CD4-positive, alpha-beta T cell treated with Interleukin-4 for 4 hours (primary cell): ENCODE data around the gene TMEM108.

Experiments
- DNase-seq: peaks from one replicate; pipeline ENCODE4 v3.0.0-alpha.2; 2020

Gene TMEM108

DNA sequence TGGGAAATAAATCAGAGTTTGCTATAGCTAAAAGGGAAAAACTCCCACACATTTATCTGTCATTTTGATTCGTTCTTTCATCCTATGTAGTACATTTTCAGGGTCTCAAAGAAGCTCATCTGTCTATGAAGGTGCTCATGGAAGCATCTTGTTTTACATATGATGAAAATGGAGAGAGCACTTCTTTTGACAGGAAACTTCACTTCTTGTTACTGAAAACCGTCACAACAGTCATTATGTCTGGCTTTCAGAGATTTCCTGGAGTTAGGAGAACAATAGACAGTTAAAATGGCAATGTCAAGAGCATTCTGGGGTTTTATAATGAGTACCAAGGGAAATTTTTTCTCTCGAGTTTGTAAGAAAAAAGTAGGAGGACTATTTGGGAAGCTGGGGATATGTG, 83.3 kb downstream of the TMEM108 start:
- no peak for DNase-seq

- DNase-seq: no peak
These were observed 85.4 kb downstream of the TMEM108 start for GRCh38 chr3:133123636-133124035.

DNA sequence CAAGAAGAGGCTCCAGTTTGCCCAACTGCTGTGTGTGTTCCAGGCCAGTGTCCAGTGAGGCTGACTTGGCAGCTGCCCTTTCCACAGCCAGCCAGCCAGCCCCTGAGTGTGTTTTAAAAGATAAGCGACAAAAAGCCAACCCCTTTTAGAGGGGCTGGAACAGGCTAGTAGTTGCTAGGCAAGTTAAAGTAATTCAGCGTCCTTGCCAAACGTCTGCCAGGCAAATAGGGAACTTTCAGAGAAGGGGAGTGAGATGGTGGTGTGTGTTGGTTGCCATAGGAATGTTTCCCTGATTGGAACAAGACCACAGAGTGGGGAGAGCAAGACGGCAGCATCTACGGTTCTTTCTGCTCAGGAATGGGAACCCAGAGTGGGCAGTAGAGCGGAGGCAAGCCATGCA, 86.3 kb downstream of the TMEM108 start:
- no peak for DNase-seq

DNA sequence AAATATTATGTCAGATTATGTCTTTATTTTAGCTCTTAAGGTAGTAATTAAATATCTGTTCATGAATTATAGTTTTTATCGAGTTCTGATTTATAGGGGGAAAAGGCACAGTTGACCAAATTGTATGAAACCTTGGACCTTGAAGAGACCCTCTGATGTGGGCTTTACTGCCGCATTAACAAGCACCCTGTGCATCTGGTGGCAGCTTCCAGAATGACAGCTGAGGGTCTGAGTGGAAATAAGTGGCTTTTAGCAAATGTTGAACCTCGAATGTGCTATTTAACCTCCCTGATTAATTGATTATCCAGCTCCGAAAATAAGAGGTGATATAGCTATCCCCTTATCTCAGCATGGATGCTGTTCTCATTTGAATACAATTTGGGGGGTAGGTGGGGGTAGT, 87.0 kb downstream of the TMEM108 start:
- DNase-seq: no peak

- DNase-seq: no peak
These were observed 87.6 kb downstream of the TMEM108 start for GRCh38 chr3:133125802-133126201.

DNA sequence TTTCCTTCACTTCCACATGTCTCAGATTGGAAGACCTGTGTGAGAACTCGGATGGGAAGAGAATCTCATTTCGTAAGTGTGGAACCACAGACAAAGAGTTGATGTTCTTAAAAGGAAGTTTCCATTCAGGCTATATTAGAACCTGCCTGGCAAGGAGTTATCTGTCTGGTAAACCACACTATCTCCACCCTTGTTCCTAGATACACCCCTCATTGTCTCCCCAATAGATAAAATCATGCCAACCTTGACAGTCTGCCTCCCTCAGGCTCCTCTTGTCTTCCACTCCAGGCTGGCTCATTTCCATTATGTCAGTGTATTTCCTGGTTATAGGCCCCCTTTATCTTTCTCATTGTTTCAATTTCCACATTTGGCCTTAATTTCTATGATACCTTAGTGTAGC, 89.2 kb downstream of the TMEM108 start:
- DNase-seq: no peak

DNA sequence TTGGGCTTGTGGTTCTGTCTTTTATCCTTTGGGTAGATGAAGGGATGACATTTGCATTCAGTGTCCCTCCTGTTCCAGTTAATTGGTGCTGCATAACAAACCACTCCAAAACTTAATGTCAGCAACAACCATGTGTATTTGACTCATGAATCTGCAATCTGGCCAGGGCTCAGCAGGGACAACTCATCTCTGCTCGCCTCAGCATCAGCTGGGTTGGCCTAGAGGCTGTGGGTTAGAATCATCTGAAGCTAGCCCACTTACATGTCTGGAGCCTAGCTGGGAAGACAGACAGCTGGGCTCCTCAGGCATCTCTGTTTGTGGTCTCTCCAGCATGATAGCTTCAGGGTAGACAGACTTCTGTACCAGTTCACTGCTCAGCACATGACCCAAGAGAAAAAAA, 92.0 kb downstream of the TMEM108 start:
- DNase-seq: no peak

- no peak for DNase-seq
These were observed 97.1 kb downstream of the TMEM108 start for GRCh38 chr3:133135306-133135705.

DNA sequence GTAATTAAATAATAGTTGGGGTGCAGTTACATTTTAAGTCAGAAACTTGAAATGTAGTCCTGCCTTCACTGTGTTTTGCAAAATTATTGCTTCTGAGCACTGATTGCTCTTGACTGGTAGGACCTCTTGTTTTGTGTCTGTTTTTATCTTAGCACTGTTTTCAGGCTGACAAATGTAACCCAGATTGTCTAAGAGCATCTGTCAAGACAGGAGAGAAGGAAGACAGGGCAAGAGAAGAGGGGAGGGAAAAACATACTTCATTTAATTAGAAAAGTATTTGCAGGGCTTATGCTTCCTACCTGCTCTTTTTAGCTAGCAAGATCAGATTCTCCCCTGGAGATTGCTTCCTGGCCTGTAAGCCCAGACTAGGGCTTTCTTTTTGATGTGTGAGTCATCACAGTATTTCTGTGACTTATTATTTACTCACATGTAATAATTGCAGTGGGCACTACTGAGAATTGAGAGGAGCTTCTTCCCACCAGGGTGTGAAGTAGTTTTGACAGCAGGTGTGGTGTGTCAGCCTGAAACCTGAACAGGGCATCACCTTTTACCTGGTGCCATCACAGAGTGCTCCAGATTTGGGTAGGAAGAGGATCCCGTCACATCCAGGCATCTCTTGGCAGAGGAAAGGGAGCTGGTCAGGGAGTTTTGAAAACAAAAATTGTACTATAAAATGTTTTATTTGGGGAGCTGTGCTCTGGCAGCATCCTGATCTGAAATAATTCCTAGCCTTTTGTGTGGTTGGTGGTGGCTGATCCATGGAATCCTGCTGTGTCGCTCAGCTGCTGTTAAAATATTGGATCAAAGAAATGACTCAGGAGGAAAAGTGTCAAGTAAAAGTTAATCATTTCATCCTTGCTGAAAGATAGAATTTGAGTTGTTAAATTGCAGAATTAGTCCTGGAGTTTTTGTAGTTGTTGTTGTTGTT, 98.2 kb downstream of the TMEM108 start:
- no peak for DNase-seq

DNA sequence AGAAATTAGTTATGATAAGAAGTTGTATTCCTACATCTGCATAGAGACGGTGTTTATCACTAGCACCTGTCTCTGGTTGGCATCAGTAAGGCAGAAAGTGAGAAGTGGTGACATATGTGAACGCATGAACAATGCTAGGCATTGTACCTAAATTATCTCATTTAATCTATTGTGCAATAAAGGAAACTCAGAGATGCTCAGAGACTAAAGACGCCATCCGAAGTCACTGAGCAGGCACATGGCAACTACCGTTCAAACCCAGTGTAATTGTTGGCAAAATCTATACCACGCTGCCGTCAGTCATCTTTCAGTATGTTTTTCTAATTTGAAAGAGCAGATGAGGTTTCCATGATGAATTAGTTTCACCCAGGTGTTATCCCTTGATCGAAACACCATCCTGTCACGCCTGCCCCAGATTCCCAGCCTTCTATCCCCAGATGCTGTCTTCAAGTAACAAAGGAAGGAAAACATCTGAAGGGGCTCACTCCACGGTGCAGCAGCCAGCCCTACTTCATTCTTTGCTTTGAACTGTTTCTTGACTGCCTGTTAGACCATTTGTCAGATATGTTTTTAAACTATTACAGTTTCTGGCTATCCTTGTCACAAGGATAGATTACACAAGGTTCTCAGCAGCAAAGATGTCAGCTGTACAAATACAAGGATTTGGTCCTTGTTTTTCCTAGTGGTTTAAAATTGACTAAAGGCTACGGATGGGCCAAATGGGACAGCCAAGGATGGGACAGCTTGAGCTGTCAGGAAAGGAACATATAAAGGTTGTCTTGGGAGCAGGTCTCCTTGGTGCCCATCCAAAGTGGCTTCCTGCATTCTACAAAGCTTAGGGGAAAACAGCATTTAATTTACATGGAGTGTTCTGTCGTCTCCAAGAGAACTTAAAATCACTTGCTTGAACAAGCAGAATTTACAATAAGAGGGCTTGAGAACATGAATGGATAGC, 99.1 kb downstream of the TMEM108 start:
- DNase-seq: no peak

DNA sequence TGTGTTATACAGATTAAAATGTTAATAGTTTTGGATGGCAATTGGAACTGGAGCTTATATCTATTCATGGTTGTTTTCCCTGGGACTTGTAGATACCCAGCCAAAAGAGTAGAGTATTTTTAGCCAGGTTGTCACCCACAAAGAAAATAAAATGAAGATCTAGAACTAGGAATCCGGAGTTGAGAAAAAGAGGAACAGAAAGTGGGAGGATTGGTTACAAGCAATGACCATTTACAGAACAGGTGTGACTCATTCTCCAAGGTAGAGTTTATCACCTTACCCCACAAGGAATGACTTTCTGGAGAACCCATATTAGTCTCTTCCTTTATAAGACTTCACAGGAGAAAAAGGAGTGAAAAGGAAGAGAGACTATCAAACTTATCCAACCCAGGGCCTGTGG, 99.8 kb downstream of the TMEM108 start:
- no peak for DNase-seq

DNA sequence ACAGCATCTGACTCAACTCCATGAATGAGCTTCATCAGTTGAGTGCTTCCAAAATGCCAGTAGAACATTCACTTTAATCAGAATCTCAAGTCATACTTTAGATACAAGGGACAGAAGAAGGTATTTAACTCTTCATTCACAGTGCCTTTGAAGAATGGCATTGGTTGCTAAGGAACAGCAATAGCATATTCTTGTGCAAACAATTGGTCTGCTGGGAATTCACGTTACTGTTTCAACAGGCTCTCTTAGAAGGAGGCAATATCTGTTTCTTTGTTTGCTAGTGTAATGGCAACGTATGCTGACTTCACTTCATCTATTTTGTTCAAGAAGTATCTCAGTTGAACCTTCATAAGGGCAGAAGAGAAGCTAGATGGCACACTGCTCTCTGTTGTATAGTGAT, 113.9 kb downstream of the TMEM108 start:
- DNase-seq: no peak

DNA sequence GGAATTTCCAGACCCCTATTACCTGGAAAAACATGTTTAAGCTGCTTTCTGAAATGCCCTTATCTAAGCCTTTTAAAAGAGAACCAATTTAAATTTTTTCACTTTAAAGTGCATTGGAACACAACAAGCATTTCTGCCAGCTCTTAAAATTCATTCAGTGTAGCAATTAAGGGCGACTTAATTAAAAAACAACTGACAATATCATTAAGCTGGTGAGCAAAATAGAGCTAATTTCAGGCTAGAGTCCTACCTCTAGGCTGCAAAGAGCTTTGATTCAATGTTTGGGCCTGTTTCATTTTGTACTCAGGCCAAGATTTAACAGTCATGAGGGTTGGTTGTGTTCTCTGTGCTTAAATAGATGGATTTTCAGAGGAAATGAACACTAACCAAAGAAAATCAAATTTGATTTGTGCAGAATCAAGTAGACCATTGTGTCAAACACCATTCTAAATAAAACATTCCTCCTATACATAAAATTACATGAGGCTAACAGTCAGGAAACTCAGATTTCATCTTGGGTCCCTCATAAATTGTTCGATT, 114.6 kb downstream of the TMEM108 start:
- DNase-seq: no peak

- no peak for DNase-seq
These were observed 115.2 kb downstream of the TMEM108 start for GRCh38 chr3:133153382-133153781.

GRCh38 chr3:133157716-133158115, 119.5 kb downstream of the TMEM108 start:
- no peak for DNase-seq

GRCh38 chr3:133158686-133159085, 120.5 kb downstream of the TMEM108 start:
- DNase-seq: no peak

DNA sequence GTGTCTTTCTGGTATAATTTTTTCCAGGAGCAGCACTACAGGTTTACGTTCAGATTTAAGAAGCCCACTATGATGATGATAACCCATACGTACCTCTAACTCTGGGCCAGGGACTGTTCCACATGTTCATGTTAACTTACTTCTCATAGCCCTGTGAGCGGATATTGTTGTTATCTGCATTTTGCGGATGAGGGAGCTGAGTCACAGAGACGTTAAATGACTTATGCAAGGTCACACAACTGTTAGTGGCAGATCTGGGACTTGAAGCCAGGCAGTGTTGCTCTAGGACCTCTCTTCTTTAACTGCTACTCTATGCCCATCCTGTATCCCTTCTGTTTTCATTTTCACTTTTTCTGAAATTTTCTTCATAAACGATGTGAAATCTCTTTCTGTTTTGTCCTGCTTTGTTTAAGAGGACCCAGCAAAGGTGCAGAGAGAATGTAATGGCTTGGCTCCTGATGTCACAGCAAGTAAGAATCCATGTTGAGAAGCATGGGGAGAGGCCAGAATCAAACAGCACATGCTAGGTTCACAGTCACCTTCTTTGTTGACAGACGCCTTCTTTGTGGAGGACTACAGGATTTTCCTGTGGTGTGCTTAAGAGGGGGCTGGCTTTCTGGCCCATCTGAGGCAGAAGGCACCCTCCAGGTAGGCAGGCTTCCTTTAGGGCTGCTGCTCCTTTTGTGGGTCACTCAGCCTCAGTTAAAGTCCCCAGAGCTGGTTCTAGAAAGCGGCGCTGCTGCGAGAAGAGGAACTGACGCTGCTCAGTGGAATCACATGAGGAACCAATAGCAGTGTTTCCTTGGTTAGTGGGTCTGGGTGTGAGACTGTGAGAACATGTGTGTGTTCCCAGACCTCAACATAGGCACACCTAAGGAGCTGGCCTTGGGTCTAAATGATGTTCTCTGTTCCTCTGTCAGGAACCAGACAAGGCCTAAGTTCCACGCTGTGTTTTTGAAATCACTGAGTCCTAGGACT, 121.6 kb downstream of the TMEM108 start:
- DNase-seq: no peak

- DNase-seq: no peak
These were observed 123.5 kb downstream of the TMEM108 start for GRCh38 chr3:133161656-133162055.

- DNase-seq: no peak
These were observed 124.1 kb downstream of the TMEM108 start for GRCh38 chr3:133162265-133162664.

GRCh38 chr3:133162670-133163305, 124.6 kb downstream of the TMEM108 start:
- DNase-seq: no peak

- no peak for DNase-seq
These were observed 129.3 kb downstream of the TMEM108 start for GRCh38 chr3:133167340-133168024.
